Endothelial cell of umbilical vein (primary cell): ENCODE measurements around the gene ACAA1. TPM values are rescaled to one million over a fixed set of nuclear protein-coding genes. Genes with fewer than 3 reads are reported as not detected.

Experiments used
- BruUV-seq: library from RNA; stranded (reverse); fragments of 400-500 nt; replicated peaks from 2 replicates; lab custom pipeline; 2021; lab: Mats Ljungman, UMichigan
- CTCF ChIA-PET: fragments of 300-600, 350-600 bp; sonication (Branson Sonifier 250); formaldehyde crosslinking; loops from one replicate; lab custom pipeline; 2021; ENCODE audit warnings: antibody characterized with exemption, inconsistent platforms; lab: Charles Lee
- POLR2A ChIA-PET: fragments of 300-600, 350-600 bp; sonication (Branson Sonifier 250); formaldehyde crosslinking; loops from one replicate; lab custom pipeline; 2021; ENCODE audit warnings: antibody characterized with exemption, inconsistent platforms; lab: Charles Lee
- DNase-seq: peaks from one replicate; pipeline ENCODE4 v3.0.0-alpha.2; 2011; ENCODE audit warnings: low read depth, low spot score
- FAIRE-seq: peaks from 2 replicates; lab custom pipeline; 2011; peaks lifted over from hg19 to GRCh38; lab: Jason Lieb, UNC
- H2AFZ ChIP-seq: 2 replicates; pipeline ENCODE4 v1.6.0; 2012; ENCODE audit warnings: low read depth, low read length, control low read depth, inconsistent platforms
- H3K27ac ChIP-seq: 2 replicates; pipeline ENCODE4 v1.5.1; 2011; ENCODE audit warnings: low read depth, mild to moderate bottlenecking, control low read depth, low read length, moderate library complexity; ENCODE audit not compliant: insufficient read depth
- H3K27me3 ChIP-seq, 2 experiments: 2 replicates each; pipeline versions ENCODE4 v1.6.0 to v1.6.1; 2011; ENCODE audit warnings: low read length in 2 of 2, mixed read lengths in 1 of 2; ENCODE audit not compliant: control insufficient read depth in 2 of 2, insufficient read depth in 2 of 2
- H3K36me3 ChIP-seq, 2 experiments: 2 replicates in 1 of 2; 3 replicates in 1 of 2; pipeline ENCODE4 v1.5.1; 2011; ENCODE audit warnings: low read length in 2 of 2, mild to moderate bottlenecking in 1 of 2, moderate library complexity in 1 of 2; ENCODE audit not compliant: control insufficient read depth in 2 of 2, insufficient read depth in 2 of 2; ENCODE audit errors: extremely low read depth in 1 of 2
- H3K4me1 ChIP-seq: 3 replicates; pipeline ENCODE4 v1.5.1; 2011; ENCODE audit warnings: mild to moderate bottlenecking, low read length; ENCODE audit not compliant: control insufficient read depth, insufficient read depth; ENCODE audit errors: extremely low read depth
- H3K4me2 ChIP-seq: 2 replicates; pipeline ENCODE4 v1.6.1; 2011; ENCODE audit warnings: low read length, control low read depth, mixed read lengths; ENCODE audit not compliant: insufficient read depth
- H3K4me3 ChIP-seq, 3 experiments: fragments of 200-600 bp in 1 of 3; sonication (generic), shearing (Covaris generic) in 1 of 3; replicated peaks in 1 of 3; 2 replicates each; pipeline ENCODE4 v1.5.1; 2011 to 2016; ENCODE audit warnings: control low read depth in 3 of 3, low read length in 3 of 3, mild to moderate bottlenecking in 2 of 3, inconsistent platforms in 1 of 3, low read depth in 1 of 3, moderate library complexity in 1 of 3; ENCODE audit not compliant: insufficient read depth in 1 of 3
- H3K79me2 ChIP-seq: 2 replicates; pipeline ENCODE4 v1.6.0; 2012; ENCODE audit warnings: low read length, inconsistent platforms; ENCODE audit not compliant: control insufficient read depth, insufficient read depth
- H3K9ac ChIP-seq: replicated peaks from 2 replicates; pipeline ENCODE3; 2011; ENCODE audit warnings: low read length, control low read depth; ENCODE audit not compliant: insufficient read depth; ENCODE audit errors: extremely low read depth
- H3K9me1 ChIP-seq: replicated peaks from 3 replicates; pipeline ENCODE4 v1.6.0; 2011; ENCODE audit warnings: mild to moderate bottlenecking, low read length; ENCODE audit not compliant: control insufficient read depth, insufficient read depth; ENCODE audit errors: extremely low read depth
- H3K9me3 ChIP-seq: replicated peaks from 2 replicates; pipeline ENCODE4 v1.5.1; 2012; ENCODE audit warnings: low read length, inconsistent platforms; ENCODE audit not compliant: control insufficient read depth, insufficient read depth
- H4K20me1 ChIP-seq: replicated peaks from 2 replicates; pipeline ENCODE3; 2011; ENCODE audit warnings: mild to moderate bottlenecking, low read length; ENCODE audit not compliant: control insufficient read depth, insufficient read depth; ENCODE audit errors: extremely low read depth
- EZH2 ChIP-seq: IDR thresholded peaks from 2 replicates; pipeline ENCODE4 v1.6.1; 2012; ENCODE audit warnings: borderline replicate concordance, low read depth, mild to moderate bottlenecking, moderate library complexity, low read length, inconsistent platforms; ENCODE audit not compliant: severe bottlenecking
- FOS ChIP-seq: IDR thresholded peaks from 2 replicates; pipeline ENCODE4 v1.6.1; 2011; ENCODE audit warnings: mild to moderate bottlenecking, low read length, moderate library complexity, borderline replicate concordance; ENCODE audit not compliant: insufficient read depth
- GATA2 ChIP-seq: IDR thresholded peaks from 2 replicates; pipeline ENCODE4 v1.7.0; 2011; ENCODE audit warnings: low read depth, mild to moderate bottlenecking, moderate library complexity, mixed read lengths, low read length; ENCODE audit not compliant: insufficient read length, insufficient read depth
- JUN ChIP-seq: IDR thresholded peaks from 2 replicates; pipeline ENCODE4 v1.6.1; 2011; ENCODE audit warnings: borderline replicate concordance, low read depth; ENCODE audit not compliant: insufficient read length, insufficient read depth
- MAX ChIP-seq: IDR thresholded peaks from 2 replicates; pipeline ENCODE4 v1.6.1; 2011; ENCODE audit not compliant: insufficient read depth, insufficient read length
- MYC ChIP-seq: IDR thresholded peaks from one replicate; pipeline ENCODE4 v1.6.1; 2011; ENCODE audit warnings: mild to moderate bottlenecking, low read depth, low read length
- POLR2A ChIP-seq: IDR thresholded peaks from 2 replicates; pipeline ENCODE4 v1.6.1; 2012; ENCODE audit warnings: low read depth, mild to moderate bottlenecking, control low read depth, low read length
- POLR2AphosphoS5 ChIP-seq: IDR thresholded peaks from 2 replicates; pipeline ENCODE4 v1.6.1; 2012; ENCODE audit warnings: low read depth, mild to moderate bottlenecking, control low read depth, low read length, moderate library complexity; ENCODE audit not compliant: insufficient read depth
- dilution Hi-C: fragments of 300-500 bp; cut with MboI; formaldehyde crosslinking; loops from one replicate; pipeline ENCODE4 v1.15.0; 2019; ENCODE audit warnings: low sequenced_read_pairs; ENCODE audit not compliant: extremely low pct_ligation_motif_present
- intact Hi-C: fragments of 100-400 bp; cut with micrococcal nuclease; formaldehyde crosslinking; loops from one replicate; pipeline ENCODE4 v1.10.0; 2022
- polyA plus RNA-seq, 4 experiments: library from polyadenylated mRNA; depleted of rRNA in 3 of 4; stranded (reverse) in 3 of 4; unstranded in 1 of 4; fragments of >200 nt; gene quantifications; 2 replicates each; pipeline versions ENCODE4 v1.2.1 to v1.2.3, GENCODE V29; 2011 to 2012; ENCODE audit warnings: missing spikeins in 1 of 4
- total RNA-seq: library from RNA; stranded (reverse); gene quantifications from 2 replicates; pipeline ENCODE4 v1.2.3, GENCODE V29; 2021
- TF ChIP-seq, protein P1 (sequence below), 2 donors: IDR thresholded peaks; 1 replicate in 1 of 2; 2 replicates in 1 of 2; pipeline ENCODE4 v1.5.1; 2011; ENCODE audit warnings: low read length in 2 of 2, mild to moderate bottlenecking in 2 of 2, moderate library complexity in 2 of 2, control low read depth in 1 of 2, inconsistent platforms in 1 of 2, low read depth in 1 of 2; ENCODE audit not compliant: insufficient read depth in 1 of 2; ENCODE audit errors: extremely low read depth in 1 of 2

ACAA1 gene
- total and polyA plus RNA-seq, 2 donors (not counting 3 experiments of a cell fraction or from before 2014, with no cell fraction given): 52.1 to 53.8 TPM

DNA sequence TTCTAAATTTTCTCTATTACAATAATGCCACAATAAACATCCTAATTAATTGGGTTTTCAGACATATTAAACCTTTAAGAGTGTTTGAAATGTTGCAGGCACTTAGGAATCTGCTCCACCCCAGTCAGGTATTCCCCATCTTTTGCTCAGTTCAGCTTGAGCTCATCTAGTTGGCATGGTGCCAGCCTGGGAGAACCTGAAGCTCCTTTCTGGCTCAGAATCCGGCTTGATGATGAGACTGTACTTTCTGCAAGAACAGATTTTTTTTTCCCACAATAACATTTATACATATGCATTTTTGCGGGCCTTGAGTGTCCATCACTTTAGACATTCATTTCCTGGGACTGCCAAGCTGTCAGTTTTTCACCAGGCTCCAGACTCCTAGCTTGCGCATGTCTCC lies 20.7 kb upstream of the ACAA1 start:
- H3K79me2 ChIP-seq: no peaks in the 10 kb centered on the region
- H3K4me2 ChIP-seq: no peak overlapping the region
- intact Hi-C loops (no loop called here), dilution Hi-C loops (no loop called here)
- BruUV-seq: no TSS peak
- H3K9ac ChIP-seq: no peak overlapping the region
- ChIA-PET CTCF (no interaction called here), POLR2A (no interaction called here)
- no peak overlapping the region for H3K4me3 ChIP-seq
- no peak overlapping the region for H3K27ac ChIP-seq
- no peaks in the 10 kb centered on the region for H3K9me3 ChIP-seq
- no peaks in the 10 kb centered on the region for H3K4me1 ChIP-seq
- H3K36me3 ChIP-seq: no peaks in the 10 kb centered on the region
- no peak for TF ChIP-seq GATA2
- TF ChIP-seq POLR2A: no peak
- TF ChIP-seq, protein P1, sequence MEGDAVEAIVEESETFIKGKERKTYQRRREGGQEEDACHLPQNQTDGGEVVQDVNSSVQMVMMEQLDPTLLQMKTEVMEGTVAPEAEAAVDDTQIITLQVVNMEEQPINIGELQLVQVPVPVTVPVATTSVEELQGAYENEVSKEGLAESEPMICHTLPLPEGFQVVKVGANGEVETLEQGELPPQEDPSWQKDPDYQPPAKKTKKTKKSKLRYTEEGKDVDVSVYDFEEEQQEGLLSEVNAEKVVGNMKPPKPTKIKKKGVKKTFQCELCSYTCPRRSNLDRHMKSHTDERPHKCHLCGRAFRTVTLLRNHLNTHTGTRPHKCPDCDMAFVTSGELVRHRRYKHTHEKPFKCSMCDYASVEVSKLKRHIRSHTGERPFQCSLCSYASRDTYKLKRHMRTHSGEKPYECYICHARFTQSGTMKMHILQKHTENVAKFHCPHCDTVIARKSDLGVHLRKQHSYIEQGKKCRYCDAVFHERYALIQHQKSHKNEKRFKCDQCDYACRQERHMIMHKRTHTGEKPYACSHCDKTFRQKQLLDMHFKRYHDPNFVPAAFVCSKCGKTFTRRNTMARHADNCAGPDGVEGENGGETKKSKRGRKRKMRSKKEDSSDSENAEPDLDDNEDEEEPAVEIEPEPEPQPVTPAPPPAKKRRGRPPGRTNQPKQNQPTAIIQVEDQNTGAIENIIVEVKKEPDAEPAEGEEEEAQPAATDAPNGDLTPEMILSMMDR (IDR thresholded peaks at IDR 0.05; ENCODE audit: extremely low read depth in 1 of 2, insufficient read depth in 1 of 2, low read depth in 1 of 2, low read length in 2 of 2): no peak
- no peak for TF ChIP-seq POLR2AphosphoS5
- TF ChIP-seq JUN: no peak
- no peak for TF ChIP-seq MYC
- no peaks in the 10 kb centered on the region for H3K27me3 ChIP-seq
- DNase-seq (no peak), FAIRE-seq (no peak)
- H4K20me1 ChIP-seq: no peaks in the 10 kb centered on the region
- no peak overlapping the region for H2AFZ ChIP-seq
- H3K9me1 ChIP-seq: no peaks in the 10 kb centered on the region

DNA sequence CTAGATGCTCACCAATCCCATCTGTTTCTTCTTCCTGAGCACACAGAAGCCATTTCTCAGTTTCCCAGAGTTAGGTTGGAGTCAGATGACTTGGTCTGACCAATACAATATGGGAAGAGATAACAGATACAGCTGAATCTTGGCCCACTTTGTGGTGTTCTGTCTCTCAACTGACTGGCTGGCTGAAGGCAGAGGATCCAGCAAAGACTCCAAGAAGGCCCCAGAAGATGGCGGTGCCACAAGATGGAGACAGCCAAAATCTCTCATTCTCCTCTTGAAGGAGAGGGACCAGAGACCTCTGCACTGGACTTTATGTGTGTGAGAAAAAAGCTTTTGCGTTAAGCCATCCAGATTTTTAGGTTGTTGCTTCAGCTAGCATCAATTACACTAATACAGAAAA lies 20.2 kb upstream of the ACAA1 start:
- H3K36me3 ChIP-seq: no peaks in the 10 kb centered on the region
- no peak overlapping the region for H2AFZ ChIP-seq
- H3K4me1 ChIP-seq: no peaks in the 10 kb centered on the region
- TF ChIP-seq POLR2AphosphoS5 (no peak), FOS (no peak), MAX (no peak), GATA2 (no peak), MYC (no peak), JUN (no peak), EZH2 (no peak), POLR2A (no peak)
- TF ChIP-seq, protein P1 (IDR thresholded peaks at IDR 0.05; ENCODE audit: extremely low read depth in 1 of 2, insufficient read depth in 1 of 2, low read depth in 1 of 2, low read length in 2 of 2): no peak
- FAIRE-seq (no peak), DNase-seq (no peak)
- no peaks in the 10 kb centered on the region for H3K9me3 ChIP-seq
- no peak overlapping the region for H3K4me2 ChIP-seq
- no peaks in the 10 kb centered on the region for H3K27me3 ChIP-seq
- H3K79me2 ChIP-seq: no peaks in the 10 kb centered on the region
- BruUV-seq: no TSS peak
- dilution Hi-C loops (no loop called here), intact Hi-C loops (no loop called here)
- H3K27ac ChIP-seq: no peak overlapping the region
- no peaks in the 10 kb centered on the region for H3K9me1 ChIP-seq
- no peak overlapping the region for H3K4me3 ChIP-seq
- POLR2A ChIA-PET: no interaction called here
- H3K9ac ChIP-seq: no peak overlapping the region
- no peaks in the 10 kb centered on the region for H4K20me1 ChIP-seq
- CTCF ChIA-PET: no interaction called here
